Measurements from ENCODE around the gene TIMM50. TPM values are rescaled to one million over a fixed set of nuclear protein-coding genes. Genes with fewer than 3 reads are reported as not detected.
A peak's percentile ranks its signal among the peaks of the same experiment; 100 is the strongest.
"Not testable (repeated sequence)": the region's sequence is repeated elsewhere in the genome, so short reads cannot be mapped to it uniquely, and the experiment has no call there.

The TIMM50 gene
- total RNA-seq, 1 donor from 2014 or later = 115 TPM

DNA sequence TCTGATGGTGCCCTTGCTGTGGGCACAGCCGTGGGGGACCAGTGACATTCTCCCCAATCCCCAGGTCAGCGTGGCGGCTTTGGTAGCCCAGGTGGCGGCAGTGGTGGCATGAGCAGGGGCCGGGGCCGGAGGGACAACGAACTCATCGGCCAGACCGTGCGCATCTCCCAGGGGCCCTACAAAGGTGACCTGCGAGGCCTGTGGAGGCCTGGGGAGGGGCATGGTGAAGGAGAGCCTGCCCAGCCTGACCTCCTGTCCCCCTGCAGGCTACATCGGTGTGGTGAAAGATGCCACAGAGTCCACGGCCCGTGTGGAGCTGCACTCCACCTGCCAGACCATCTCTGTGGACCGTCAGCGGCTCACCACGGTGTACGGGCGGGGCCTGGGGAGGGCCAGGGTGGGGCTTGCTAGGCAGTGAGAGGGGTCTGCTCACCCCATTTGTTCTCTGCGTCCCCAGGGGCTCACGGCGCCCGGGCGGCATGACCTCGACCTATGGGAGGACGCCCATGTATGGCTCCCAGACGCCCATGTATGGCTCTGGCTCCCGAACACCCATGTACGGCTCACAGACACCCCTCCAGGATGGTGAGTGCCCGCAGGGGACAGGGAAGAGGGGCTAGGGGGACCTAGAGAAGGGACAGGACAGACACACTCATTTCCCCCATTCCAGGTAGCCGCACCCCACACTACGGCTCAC, 7.7 kb upstream of the TIMM50 start:
- Mint-ChIP-seq H3K27me3 (ENCODE audit: low read depth) (no peaks in the 10 kb centered on the region), H3K9me3 (no peaks in the 10 kb centered on the region), H3K4me3 (ENCODE audit: low read depth) (no peak overlapping the region), H3K27ac (no peak overlapping the region), H3K36me3 (ENCODE audit: low read depth) (peaks cover 85% of the 10 kb centered on the region), H3K4me1 (ENCODE audit: low read depth) (peaks cover 13% of the 10 kb centered on the region)
- intact Hi-C loops (cut with micrococcal nuclease) = no loop called here
- DNase-seq (ENCODE audit: low spot score) = no peak

DNA sequence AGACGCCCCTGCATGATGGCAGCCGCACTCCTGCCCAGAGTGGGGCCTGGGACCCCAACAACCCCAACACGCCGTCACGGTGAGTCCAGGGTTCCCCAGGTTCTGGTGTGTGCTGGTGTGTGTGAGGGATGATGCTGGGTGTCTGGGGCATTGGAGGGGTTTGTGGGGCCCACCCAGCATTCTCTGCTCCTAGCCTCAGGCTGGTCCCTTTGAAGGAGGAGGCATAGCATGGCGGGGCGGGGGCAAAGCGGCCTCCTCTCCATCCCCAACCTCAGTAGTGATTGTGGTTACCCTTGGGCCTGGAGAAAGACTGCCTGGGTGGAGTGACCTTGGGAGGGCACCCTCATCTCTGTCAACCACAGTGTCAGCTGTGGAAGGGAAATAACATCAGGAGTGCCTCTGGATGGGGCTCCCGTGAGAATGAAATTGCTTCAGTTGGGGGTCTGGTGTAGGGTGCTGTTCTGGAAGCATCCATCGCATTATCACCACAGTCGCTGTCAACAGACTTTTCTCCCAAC, 7.1 kb upstream of the TIMM50 start:
- no peaks in the 10 kb centered on the region for H3K9me3 Mint-ChIP-seq
- H3K27ac Mint-ChIP-seq = no peak overlapping the region
- DNase-seq (ENCODE audit: low spot score) = no peak
- peaks cover 13% of the 10 kb centered on the region for H3K4me1 Mint-ChIP-seq (ENCODE audit: low read depth)
- no peak overlapping the region for H3K4me3 Mint-ChIP-seq (ENCODE audit: low read depth)
- no peaks in the 10 kb centered on the region for H3K27me3 Mint-ChIP-seq (ENCODE audit: low read depth)
- H3K36me3 Mint-ChIP-seq (ENCODE audit: low read depth) = peaks cover 82% of the 10 kb centered on the region
- intact Hi-C loops (cut with micrococcal nuclease) = no loop called here

DNA sequence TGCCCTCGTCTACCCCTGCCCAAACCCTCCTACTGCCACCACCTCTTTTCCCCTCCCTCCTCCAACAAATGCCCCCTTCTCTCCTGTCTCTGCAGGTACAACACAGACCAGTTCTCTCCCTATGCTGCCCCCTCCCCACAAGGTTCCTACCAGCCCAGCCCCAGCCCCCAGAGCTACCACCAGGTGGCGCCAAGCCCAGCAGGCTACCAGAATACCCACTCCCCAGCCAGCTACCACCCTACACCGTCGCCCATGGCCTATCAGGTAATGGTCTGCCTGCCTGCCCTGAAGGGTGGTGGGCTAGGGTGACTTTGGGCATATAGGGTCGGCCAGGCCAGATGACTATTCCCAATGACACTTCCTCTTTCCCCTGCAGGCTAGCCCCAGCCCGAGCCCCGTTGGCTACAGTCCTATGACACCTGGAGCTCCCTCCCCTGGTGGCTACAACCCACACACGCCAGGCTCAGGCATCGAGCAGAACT, 6.5 kb upstream of the TIMM50 start:
- intact Hi-C loops (cut with micrococcal nuclease) = loop anchor here (1.0 kb wide), 1 partner anchor 58 kb away; the partner anchor contains the start of gene EID2B
- Mint-ChIP-seq H3K27me3 (ENCODE audit: low read depth) (no peaks in the 10 kb centered on the region), H3K36me3 (ENCODE audit: low read depth) (peaks cover 75% of the 10 kb centered on the region), H3K9me3 (no peaks in the 10 kb centered on the region), H3K4me1 (ENCODE audit: low read depth) (peaks cover 13% of the 10 kb centered on the region), H3K27ac (no peak overlapping the region), H3K4me3 (ENCODE audit: low read depth) (no peak overlapping the region)
- peak; percentile 57 for DNase-seq (ENCODE audit: low spot score)

DNA sequence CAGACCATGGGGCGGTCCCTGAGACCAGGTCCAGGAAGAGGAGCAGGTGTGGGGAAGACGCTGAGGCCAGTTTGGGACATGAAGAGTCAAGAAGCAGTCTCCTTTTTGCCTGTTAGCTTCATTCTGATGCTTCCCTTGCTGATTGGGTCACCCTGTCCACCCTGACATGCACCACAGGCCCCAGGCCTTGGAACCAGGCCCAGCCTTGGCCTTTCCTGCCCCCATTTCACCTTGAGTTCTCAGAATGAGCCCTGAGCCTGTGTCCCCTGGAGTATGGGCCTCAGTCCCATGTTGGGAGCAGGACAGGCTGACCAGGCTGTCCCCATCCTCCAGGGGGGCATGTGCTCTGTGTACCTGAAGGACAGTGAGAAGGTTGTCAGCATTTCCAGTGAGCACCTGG, 4.9 kb upstream of the TIMM50 start:
- Mint-ChIP-seq H3K27me3 (ENCODE audit: low read depth) (no peaks in the 10 kb centered on the region), H3K4me1 (ENCODE audit: low read depth) (peaks cover 21% of the 10 kb centered on the region), H3K27ac (no peak overlapping the region), H3K4me3 (ENCODE audit: low read depth) (no peak overlapping the region), H3K36me3 (ENCODE audit: low read depth) (peaks cover 59% of the 10 kb centered on the region), H3K9me3 (no peaks in the 10 kb centered on the region)
- intact Hi-C loops (cut with micrococcal nuclease) = no loop called here
- DNase-seq (ENCODE audit: low spot score) = no peak

DNA sequence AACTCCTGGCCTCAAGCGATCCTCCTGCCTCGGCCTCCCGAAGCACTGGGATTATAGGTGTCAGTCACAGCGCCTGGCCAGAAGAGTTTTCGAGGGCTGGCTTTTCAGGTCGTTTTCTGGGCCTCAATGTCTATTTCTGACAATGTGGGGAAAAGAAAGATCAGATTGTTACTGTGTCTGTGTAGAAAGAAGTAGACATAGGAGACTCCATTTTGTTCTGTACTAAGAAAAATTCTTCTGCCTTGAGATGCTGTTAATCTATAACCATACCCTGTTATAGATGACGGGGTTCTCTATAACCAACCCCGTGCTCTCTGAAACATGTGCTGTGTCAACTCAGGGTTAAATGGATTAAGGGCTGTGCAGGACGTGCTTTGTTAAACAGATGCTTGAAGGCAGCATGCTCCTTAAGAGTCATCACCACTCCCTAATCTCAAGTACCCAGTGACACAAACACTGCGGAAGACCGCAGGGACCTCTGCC, 1.3 kb upstream of the TIMM50 start:
- Mint-ChIP-seq H3K27ac (peak overlapping the region; percentile 84), H3K36me3 (ENCODE audit: low read depth) (peaks cover 55% of the 10 kb centered on the region), H3K4me1 (ENCODE audit: low read depth) (peaks cover 24% of the 10 kb centered on the region), H3K4me3 (ENCODE audit: low read depth) (peak overlapping the region; percentile 97)
- H3K27me3 Mint-ChIP-seq (ENCODE audit: low read depth); intact Hi-C loops (cut with micrococcal nuclease); H3K9me3 Mint-ChIP-seq; DNase-seq (ENCODE audit: low spot score): not testable (repeated sequence)

DNA sequence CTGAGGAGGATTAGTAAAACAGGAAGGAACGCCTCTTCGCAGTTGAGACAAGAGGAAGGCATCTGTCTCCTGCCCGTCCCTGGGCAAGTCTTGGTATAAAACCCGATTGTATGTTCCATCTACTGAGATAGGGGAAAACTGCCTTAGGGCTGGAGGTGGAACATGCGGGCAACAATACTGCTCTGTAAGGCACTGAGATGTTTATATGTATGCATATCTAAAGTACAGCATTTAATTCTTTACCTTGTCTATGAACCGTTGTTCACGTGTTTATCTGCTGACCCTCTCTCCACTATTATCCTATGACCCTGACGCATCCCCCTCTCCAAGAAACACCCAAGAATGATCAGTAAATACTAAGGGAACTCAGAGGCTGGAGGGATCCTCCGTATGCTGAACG, 722 bp upstream of the TIMM50 start:
- DNase-seq (ENCODE audit: low spot score) = no peak
- peaks cover 52% of the 10 kb centered on the region for H3K36me3 Mint-ChIP-seq (ENCODE audit: low read depth)

DNA sequence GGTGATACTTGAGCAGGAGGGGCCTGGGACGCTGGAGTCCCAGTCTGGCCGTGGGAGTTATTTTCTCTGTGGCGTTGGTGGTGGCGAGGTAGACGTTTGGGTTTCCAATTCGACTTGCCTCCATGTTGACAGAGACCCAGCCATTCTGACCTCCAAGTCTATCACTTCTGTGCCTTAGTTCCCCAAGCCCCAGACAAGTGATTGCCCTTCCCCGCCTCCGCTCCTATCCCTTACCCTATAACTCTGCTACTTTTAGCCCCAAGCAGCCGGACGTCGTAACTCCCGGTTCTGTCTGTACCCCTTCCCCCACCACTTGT, 549 bp downstream of the TIMM50 start:
- H3K27ac Mint-ChIP-seq = peak overlapping the region; percentile 84
- peaks cover 49% of the 10 kb centered on the region for H3K36me3 Mint-ChIP-seq (ENCODE audit: low read depth)
- H3K4me3 Mint-ChIP-seq (ENCODE audit: low read depth) = peak overlapping the region; percentile 97
- no peaks in the 10 kb centered on the region for H3K9me3 Mint-ChIP-seq
- intact Hi-C loops (cut with micrococcal nuclease) = loop anchor here (2.0 kb wide), 3 partner anchors 36 to 52 kb away; partner anchors contain the start of genes EID2B and SUPT5H
- no peak for DNase-seq (ENCODE audit: low spot score)
- no peaks in the 10 kb centered on the region for H3K27me3 Mint-ChIP-seq (ENCODE audit: low read depth)
- peaks cover 24% of the 10 kb centered on the region for H3K4me1 Mint-ChIP-seq (ENCODE audit: low read depth)

More for the DNA sequence above, 722 bp upstream of the TIMM50 start:
- H3K27ac Mint-ChIP-seq = peak overlapping the region; percentile 84
- no peaks in the 10 kb centered on the region for H3K27me3 Mint-ChIP-seq (ENCODE audit: low read depth)
- peaks cover 24% of the 10 kb centered on the region for H3K4me1 Mint-ChIP-seq (ENCODE audit: low read depth)
- intact Hi-C loops (cut with micrococcal nuclease) = loop anchor here (2.0 kb wide), 3 partner anchors 35 to 53 kb away; partner anchors contain the start of genes EID2B and SUPT5H
- no peaks in the 10 kb centered on the region for H3K9me3 Mint-ChIP-seq
- H3K4me3 Mint-ChIP-seq (ENCODE audit: low read depth) = peak overlapping the region; percentile 97

DNA sequence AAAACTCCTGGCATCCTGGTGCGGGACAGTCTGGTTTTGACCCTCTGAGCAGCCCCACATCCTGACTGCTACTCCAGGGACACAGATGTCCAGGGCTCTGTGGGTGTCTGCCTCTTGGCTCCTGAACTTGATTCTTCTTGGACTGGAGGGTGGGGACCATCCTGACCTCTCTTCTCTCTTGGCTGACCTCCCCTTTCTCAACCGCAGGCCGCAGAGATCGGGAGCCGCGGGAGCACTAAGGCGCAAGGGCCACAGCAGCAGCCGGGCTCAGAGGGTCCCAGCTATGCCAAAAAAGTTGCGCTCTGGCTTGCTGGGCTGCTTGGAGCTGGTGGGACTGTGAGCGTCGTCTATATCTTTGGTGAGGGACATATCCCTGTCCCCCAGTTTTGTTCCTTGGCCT, 1.0 kb downstream of the TIMM50 start:
- peaks cover 24% of the 10 kb centered on the region for H3K4me1 Mint-ChIP-seq (ENCODE audit: low read depth)
- H3K4me3 Mint-ChIP-seq (ENCODE audit: low read depth) = peak overlapping the region; percentile 97
- no peak for DNase-seq (ENCODE audit: low spot score)
- no peaks in the 10 kb centered on the region for H3K9me3 Mint-ChIP-seq
- H3K36me3 Mint-ChIP-seq (ENCODE audit: low read depth) = peaks cover 50% of the 10 kb centered on the region
- H3K27me3 Mint-ChIP-seq (ENCODE audit: low read depth) = no peaks in the 10 kb centered on the region
- H3K27ac Mint-ChIP-seq = peak overlapping the region; percentile 84
- intact Hi-C loops (cut with micrococcal nuclease) = loop anchor here (2.0 kb wide), 3 partner anchors 37 to 51 kb away; partner anchors contain the start of genes EID2B and SUPT5H

DNA sequence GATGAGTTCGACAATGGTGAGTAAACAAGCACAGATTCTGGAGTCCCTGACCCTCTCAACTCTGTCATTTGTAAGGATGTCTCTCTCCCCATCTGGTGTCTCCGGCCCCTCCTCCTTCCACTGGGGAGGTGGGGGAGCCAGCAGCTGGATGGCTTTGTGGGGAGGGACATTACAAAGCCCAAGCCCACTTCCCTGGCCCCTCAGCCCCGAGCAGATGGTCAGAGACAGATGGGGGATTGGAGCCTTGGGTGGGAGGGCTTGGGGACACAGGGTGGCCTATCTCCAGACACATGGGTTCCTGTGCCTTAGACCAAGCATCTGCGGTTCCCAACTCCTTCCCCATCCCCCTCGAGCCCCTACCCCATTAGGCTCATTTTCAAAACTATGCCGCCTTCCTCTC, 2.5 kb downstream of the TIMM50 start:
- H3K27ac Mint-ChIP-seq = no peak overlapping the region
- intact Hi-C loops (cut with micrococcal nuclease) = no loop called here
- H3K36me3 Mint-ChIP-seq (ENCODE audit: low read depth) = peaks cover 47% of the 10 kb centered on the region
- H3K4me1 Mint-ChIP-seq (ENCODE audit: low read depth) = peaks cover 24% of the 10 kb centered on the region
- no peaks in the 10 kb centered on the region for H3K9me3 Mint-ChIP-seq
- H3K4me3 Mint-ChIP-seq (ENCODE audit: low read depth) = peak overlapping the region; percentile 13
- no peak for DNase-seq (ENCODE audit: low spot score)
- H3K27me3 Mint-ChIP-seq (ENCODE audit: low read depth) = no peaks in the 10 kb centered on the region

DNA sequence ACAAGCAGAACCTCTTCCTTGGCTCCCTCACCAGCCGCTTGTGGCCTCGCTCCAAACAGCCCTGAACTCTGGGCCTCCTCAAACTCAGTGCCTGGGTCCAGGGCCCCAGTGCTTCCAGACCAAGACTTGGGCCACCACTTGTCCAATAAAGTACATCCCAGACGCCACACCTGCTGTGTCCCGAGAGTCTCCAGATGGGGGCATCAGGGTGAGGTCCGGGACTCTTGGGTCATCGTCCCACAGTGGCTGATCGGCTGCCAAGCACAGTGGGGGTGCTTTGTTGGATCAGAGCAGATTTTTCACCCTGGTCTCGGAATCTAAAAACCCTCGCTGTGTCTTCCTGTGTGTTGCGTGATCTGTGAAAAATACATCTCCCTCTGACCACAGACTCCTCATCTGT, 9.1 kb downstream of the TIMM50 start:
- no peaks in the 10 kb centered on the region for H3K27me3 Mint-ChIP-seq (ENCODE audit: low read depth)
- no peaks in the 10 kb centered on the region for H3K9me3 Mint-ChIP-seq
- H3K4me1 Mint-ChIP-seq (ENCODE audit: low read depth) = no peaks in the 10 kb centered on the region
- DNase-seq (ENCODE audit: low spot score) = no peak
- H3K36me3 Mint-ChIP-seq (ENCODE audit: low read depth) = peaks cover 46% of the 10 kb centered on the region
- no peak overlapping the region for H3K27ac Mint-ChIP-seq
- intact Hi-C loops (cut with micrococcal nuclease) = no loop called here
- no peak overlapping the region for H3K4me3 Mint-ChIP-seq (ENCODE audit: low read depth)

DNA sequence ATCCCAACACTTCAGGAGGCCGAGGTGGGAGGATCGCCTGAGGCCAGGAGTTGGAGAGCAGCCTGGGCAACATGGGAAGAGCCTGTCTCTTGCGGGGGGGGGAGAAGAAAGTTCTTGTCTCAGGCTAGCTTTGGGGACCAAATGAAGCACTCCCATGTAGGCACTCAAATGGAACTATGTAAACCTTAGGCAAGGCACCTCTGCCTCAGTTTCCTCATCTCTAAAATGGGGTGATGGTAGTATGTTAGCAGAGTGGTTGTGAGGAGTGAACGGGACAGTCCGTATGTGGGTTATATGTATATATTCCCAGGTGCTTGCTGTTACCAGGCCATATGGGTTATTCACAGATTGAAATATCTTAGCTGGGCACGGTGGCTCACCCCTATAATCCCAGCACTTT, 11.6 kb downstream of the TIMM50 start:
- intact Hi-C loops (cut with micrococcal nuclease) = no loop called here
- Mint-ChIP-seq H3K27me3 (ENCODE audit: low read depth) (peaks cover 12% of the 10 kb centered on the region), H3K27ac (no peak overlapping the region), H3K4me1 (ENCODE audit: low read depth) (no peaks in the 10 kb centered on the region), H3K4me3 (ENCODE audit: low read depth) (no peak overlapping the region), H3K9me3 (no peaks in the 10 kb centered on the region), H3K36me3 (ENCODE audit: low read depth) (peaks cover 30% of the 10 kb centered on the region)
- no peak for DNase-seq (ENCODE audit: low spot score)

DNA sequence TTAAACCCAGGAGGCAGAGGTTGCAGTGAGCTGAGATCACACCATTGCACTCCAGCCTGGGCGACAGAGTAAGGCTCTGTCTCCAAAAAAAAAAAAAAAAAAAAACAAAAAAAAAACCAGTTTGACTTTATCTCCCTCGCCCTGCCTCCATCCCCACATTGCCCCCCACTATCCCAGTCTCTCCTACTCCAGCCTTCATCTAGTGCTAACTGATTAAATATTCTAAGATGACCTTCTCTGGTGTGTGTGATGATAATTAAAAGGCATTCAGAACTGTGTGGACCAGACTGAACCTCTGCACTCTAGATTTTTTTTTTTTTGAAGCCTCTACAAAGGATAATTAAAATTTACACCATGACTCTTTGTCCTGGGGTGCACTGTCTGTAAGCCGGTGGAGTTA, 12.2 kb downstream of the TIMM50 start:
- intact Hi-C loops (cut with micrococcal nuclease) = no loop called here

DNA sequence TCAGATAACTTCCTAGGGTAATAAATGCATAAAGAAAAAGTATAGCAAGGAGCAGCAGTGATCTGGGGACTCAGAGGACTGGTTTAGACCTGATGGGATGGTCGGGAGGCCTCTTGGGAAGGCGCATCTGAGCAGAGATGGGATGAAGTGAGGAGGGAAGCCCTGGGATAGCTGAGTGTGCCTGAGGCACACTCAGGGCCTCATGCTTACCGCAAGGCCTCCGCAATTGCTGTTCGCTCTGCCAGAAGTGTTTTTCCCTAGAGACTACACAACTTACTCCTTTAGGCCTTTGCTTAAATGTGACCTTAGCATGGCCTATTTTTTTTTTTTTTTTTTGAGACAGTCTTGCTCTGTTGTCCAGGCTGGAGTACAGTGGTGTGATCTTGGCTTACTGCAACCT, 14.0 kb downstream of the TIMM50 start:
- Mint-ChIP-seq H3K27me3 (ENCODE audit: low read depth) (peaks cover 26% of the 10 kb centered on the region), H3K9me3 (no peaks in the 10 kb centered on the region), H3K27ac (no peak overlapping the region), H3K4me1 (ENCODE audit: low read depth) (peaks cover 10% of the 10 kb centered on the region), H3K36me3 (ENCODE audit: low read depth) (peaks cover 11% of the 10 kb centered on the region), H3K4me3 (ENCODE audit: low read depth) (no peak overlapping the region)
- no peak for DNase-seq (ENCODE audit: low spot score)
- intact Hi-C loops (cut with micrococcal nuclease) = loop anchor here (5.0 kb wide), 1 partner anchor 38 kb away; the partner anchor contains the start of gene EID2B

More for the DNA sequence above, 12.2 kb downstream of the TIMM50 start:
- H3K27ac Mint-ChIP-seq = no peak overlapping the region
- H3K36me3 Mint-ChIP-seq (ENCODE audit: low read depth) = peaks cover 29% of the 10 kb centered on the region
- H3K27me3 Mint-ChIP-seq (ENCODE audit: low read depth) = peaks cover 14% of the 10 kb centered on the region
- DNase-seq (ENCODE audit: low spot score) = no peak
- H3K4me3 Mint-ChIP-seq (ENCODE audit: low read depth) = no peak overlapping the region
- no peaks in the 10 kb centered on the region for H3K9me3 Mint-ChIP-seq
- H3K4me1 Mint-ChIP-seq (ENCODE audit: low read depth) = no peaks in the 10 kb centered on the region

Measured in activated T-helper 2 cell treated with anti-CD3 and anti-CD28 coated beads, Interferon-gamma antibody, Interleukin-2, Interleukin-4, amounts not matched to agents 10 μg/mL and 5 μg/mL and 100 μg/mL, durations not matched to agents 14 hours and 24 hours and 36 hours (primary cell).